Fibroblast of peridontal ligament (primary cell): ENCODE data around the gene ADGRD1.
"Not testable (repeated sequence)": the region's sequence is repeated elsewhere in the genome, so short reads cannot be mapped to it uniquely, and the experiment has no call there.

Experiments used
- DNase-seq: peaks from one replicate; pipeline ENCODE4 v3.0.0-alpha.2; 2010; ENCODE audit errors: extremely low read depth

Gene ADGRD1

GRCh38 chr12:131119345-131119744, 165.6 kb downstream of the ADGRD1 start:
- not testable (repeated sequence) for DNase-seq

GRCh38 chr12:131119936-131120335, 166.2 kb downstream of the ADGRD1 start:
- no peak for DNase-seq

- DNase-seq, result no peak
Measured at GRCh38 chr12:131120831-131121271, 167.1 kb downstream of the ADGRD1 start.

- DNase-seq, result no peak
Measured at GRCh38 chr12:131121705-131122405, 168.1 kb downstream of the ADGRD1 start.

GRCh38 chr12:131122631-131123030, 168.9 kb downstream of the ADGRD1 start:
- DNase-seq, result no peak

- no peak for DNase-seq
Measured at GRCh38 chr12:131123817-131124216, 170.1 kb downstream of the ADGRD1 start.

GRCh38 chr12:131124487-131125280, 171.0 kb downstream of the ADGRD1 start:
- DNase-seq, result no peak

GRCh38 chr12:131126662-131127173, 173.0 kb downstream of the ADGRD1 start:
- DNase-seq, result no peak

- no peak for DNase-seq
Measured at GRCh38 chr12:131128556-131128955, 174.8 kb downstream of the ADGRD1 start.

- DNase-seq, result not testable (repeated sequence)
Measured at GRCh38 chr12:131128966-131129619, 175.4 kb downstream of the ADGRD1 start.

- DNase-seq, result no peak
Measured at GRCh38 chr12:131129839-131130238, 176.1 kb downstream of the ADGRD1 start.

- no peak for DNase-seq
Measured at GRCh38 chr12:131130311-131130911, 176.7 kb downstream of the ADGRD1 start.

GRCh38 chr12:131131077-131131807, 177.5 kb downstream of the ADGRD1 start:
- no peak for DNase-seq

- no peak for DNase-seq
Measured at GRCh38 chr12:131131808-131132117, 178.1 kb downstream of the ADGRD1 start.

- no peak for DNase-seq
Measured at GRCh38 chr12:131132118-131132892, 178.6 kb downstream of the ADGRD1 start.

- DNase-seq, result no peak
Measured at GRCh38 chr12:131133015-131133905, 179.6 kb downstream of the ADGRD1 start.

GRCh38 chr12:131133994-131134393, 180.3 kb downstream of the ADGRD1 start:
- no peak for DNase-seq

- DNase-seq, result no peak
Measured at GRCh38 chr12:131134523-131135310, 181.0 kb downstream of the ADGRD1 start.

- no peak for DNase-seq
Measured at GRCh38 chr12:131135311-131135785, 181.6 kb downstream of the ADGRD1 start.
